ENCODE results near the gene SETD2. TPM values are rescaled to one million over a fixed set of nuclear protein-coding genes. Genes with fewer than 3 reads are reported as not detected.

Gene SETD2
- total and polyA plus RNA-seq, 2 experiments from 2014 or later, result 16.7 to 45.2 TPM

- no peak for ATAC-seq
- Histone ChIP-seq H3K27me3 (ENCODE audit: insufficient read depth) (no peaks in the 10 kb centered on the region), H3K4me3 (no peak overlapping the region), H4K20me1 (replicated peaks; ENCODE audit: insufficient read depth) (peaks cover 87% of the 10 kb centered on the region), H3K9me2 (ENCODE audit: insufficient read depth) (no peaks in the 10 kb centered on the region), H3K79me2 (replicated peaks; ENCODE audit: insufficient read depth) (peaks cover 98% of the 10 kb centered on the region), H3K4me2 (no peak overlapping the region), H3F3A (replicated peaks; ENCODE audit: low read depth) (no peaks in the 10 kb centered on the region), H3K36me3 (ENCODE audit: insufficient read depth) (no peaks in the 10 kb centered on the region), H3K27ac (ENCODE audit: low read depth) (no peak overlapping the region), H3K4me1 (ENCODE audit: insufficient read depth) (no peaks in the 10 kb centered on the region), H2AFZ (no peak overlapping the region)
- no peak for TF ChIP-seq REST (IDR thresholded peaks at IDR 0.05; ENCODE audit: unreplicated experiment)
- no peak for TF ChIP-seq ZNF114 (CRISPR knock-in tag; IDR thresholded peaks at IDR 0.05)
- no peak for TF ChIP-seq STAT1 (IDR thresholded peaks at IDR 0.05; ENCODE audit: unreplicated experiment)
- TF ChIP-seq CTCF (conservative IDR thresholded peaks at IDR 0.05; ENCODE audit: low read depth in 2 of 2), result no peak
- no peak for DNase-seq (ENCODE audit: low spot score)
- Mint-ChIP-seq H3K27me3 (ENCODE audit: insufficient read depth, low read depth, poor library complexity) (peaks cover 15% of the 10 kb centered on the region), H3K4me1 (peaks cover 29% of the 10 kb centered on the region), H3K36me3 (ENCODE audit: low read depth) (peaks cover 29% of the 10 kb centered on the region), H3K27ac (no peak overlapping the region), H3K9me3 (0 out of 3 replicates have a peak, but pooled peaks cover 3% of the 10 kb centered on the region), H3K4me3 (no peak overlapping the region)
These were observed 192.2 kb downstream of the SETD2 start for GRCh38 chr3:46971742-46972141.

- no peaks in the 10 kb centered on the region for H3K27me3 ChIP-seq (ENCODE audit: insufficient read depth)
- H3K4me2 ChIP-seq, result no peak overlapping the region
- H3K27me3 Mint-ChIP-seq (ENCODE audit: insufficient read depth, low read depth, poor library complexity), result peaks cover 10% of the 10 kb centered on the region
- no peak overlapping the region for H3K4me3 Mint-ChIP-seq
- no peak overlapping the region for H3K27ac Mint-ChIP-seq
- no peaks in the 10 kb centered on the region for H3F3A ChIP-seq (replicated peaks; ENCODE audit: low read depth)
- H3K79me2 ChIP-seq (replicated peaks; ENCODE audit: insufficient read depth), result peaks cover 100% of the 10 kb centered on the region
- H3K36me3 Mint-ChIP-seq (ENCODE audit: low read depth), result peaks cover 34% of the 10 kb centered on the region
- no peak overlapping the region for H3K4me3 ChIP-seq
- H3K27ac ChIP-seq (ENCODE audit: low read depth), result no peak overlapping the region
- H3K36me3 ChIP-seq (ENCODE audit: insufficient read depth), result no peaks in the 10 kb centered on the region
- H3K4me1 Mint-ChIP-seq, result peaks cover 31% of the 10 kb centered on the region
- DNase-seq (ENCODE audit: low spot score) (no peak), ATAC-seq (no peak)
- H4K20me1 ChIP-seq (replicated peaks; ENCODE audit: insufficient read depth), result peaks cover 86% of the 10 kb centered on the region
- H3K4me1 ChIP-seq (ENCODE audit: insufficient read depth), result no peaks in the 10 kb centered on the region
- no peaks in the 10 kb centered on the region for H3K9me2 ChIP-seq (ENCODE audit: insufficient read depth)
- H2AFZ ChIP-seq, result no peak overlapping the region
- 0 out of 3 replicates have a peak, but pooled peaks cover 2% of the 10 kb centered on the region for H3K9me3 Mint-ChIP-seq
- TF ChIP-seq ZNF114 (CRISPR knock-in tag; IDR thresholded peaks at IDR 0.05), result no peak
- no peak for TF ChIP-seq REST (IDR thresholded peaks at IDR 0.05; ENCODE audit: unreplicated experiment)
- TF ChIP-seq POLR2AphosphoS5 (IDR thresholded peaks at IDR 0.05; ENCODE audit: low read depth), result no peak
- no peak for TF ChIP-seq CREB1 (CRISPR knock-in tag; IDR thresholded peaks at IDR 0.05; ENCODE audit: low read depth)
- TF ChIP-seq JUNB (IDR thresholded peaks at IDR 0.05; ENCODE audit: unreplicated experiment), result no peak
- no peak for TF ChIP-seq ZNF331 (CRISPR knock-in tag; IDR thresholded peaks at IDR 0.05; ENCODE audit: low read depth)
- TF ChIP-seq CTCF (conservative IDR thresholded peaks at IDR 0.05; ENCODE audit: low read depth in 2 of 2), result no peak
These were observed 192.8 kb downstream of the SETD2 start for GRCh38 chr3:46971151-46971550.

Measured in GM23338 (cell line).